Activated CD8-positive, alpha-beta memory T cell treated with anti-CD3 and anti-CD28 coated beads for 4 hours (primary cell): Measurements from ENCODE around the gene HOATZ.

Source experiments
- DNase-seq, 2 donors: peaks; one replicate each; pipeline ENCODE4 v3.0.0-alpha.2; 2020; ENCODE audit warnings: low read depth in 2 of 2

HOATZ gene

DNA sequence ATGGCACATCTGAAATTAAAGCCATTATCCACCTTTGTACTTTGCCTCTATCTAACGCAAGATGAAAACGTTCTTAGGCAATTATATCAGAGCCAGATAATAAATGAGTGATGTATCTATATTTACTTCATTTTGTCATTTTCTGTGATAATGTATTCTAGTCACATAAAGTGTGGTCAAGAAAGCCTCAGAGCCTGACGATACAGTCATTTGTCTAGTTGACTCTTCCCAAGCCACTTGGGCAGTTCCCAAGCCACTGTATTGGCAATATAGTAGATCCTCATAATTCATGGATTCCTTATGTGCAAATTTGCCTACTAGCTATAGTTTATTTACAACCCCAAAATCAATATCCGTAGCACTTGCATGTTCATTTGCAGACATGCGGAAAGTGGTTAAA is 7.8 kb downstream of the HOATZ start:
- no peak for DNase-seq

DNA sequence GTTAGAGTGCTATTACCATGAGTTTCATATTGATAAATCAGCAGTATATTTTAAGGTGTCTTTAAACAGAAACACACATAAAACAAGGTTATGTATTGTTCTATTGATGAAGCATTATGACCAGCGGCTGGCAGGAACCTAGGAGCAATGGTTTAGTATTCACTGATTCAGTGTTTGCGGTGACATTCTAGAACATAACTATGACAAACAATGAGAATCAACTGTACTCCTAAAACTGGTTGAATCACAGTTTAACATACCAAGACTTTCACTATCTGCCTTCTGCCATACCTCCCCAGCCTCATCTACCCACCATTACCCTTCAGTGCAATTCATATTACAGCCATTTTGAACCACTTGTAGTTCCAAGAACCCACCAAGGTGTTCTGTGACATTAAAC is 8.8 kb downstream of the HOATZ start:
- no peak for DNase-seq

DNA sequence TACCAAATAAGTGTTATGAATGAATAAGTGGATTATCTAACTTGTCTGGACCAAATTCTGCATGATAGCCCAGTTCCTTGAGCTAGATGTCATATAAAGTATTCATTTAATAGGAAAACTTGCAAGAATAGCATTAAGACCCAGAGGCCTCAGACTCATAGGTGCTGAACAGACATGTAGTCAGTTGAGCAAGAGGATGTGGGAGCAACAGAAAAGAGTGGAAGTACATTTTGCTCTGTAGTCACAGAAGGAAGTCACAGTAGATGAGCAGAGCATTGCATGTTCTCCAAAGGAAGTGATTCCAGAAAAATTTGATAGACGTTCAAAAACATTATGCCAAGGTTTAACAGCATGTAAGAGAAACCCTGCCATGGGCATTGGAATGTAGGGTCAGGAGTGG is 9.5 kb downstream of the HOATZ start:
- no peak for DNase-seq

DNA sequence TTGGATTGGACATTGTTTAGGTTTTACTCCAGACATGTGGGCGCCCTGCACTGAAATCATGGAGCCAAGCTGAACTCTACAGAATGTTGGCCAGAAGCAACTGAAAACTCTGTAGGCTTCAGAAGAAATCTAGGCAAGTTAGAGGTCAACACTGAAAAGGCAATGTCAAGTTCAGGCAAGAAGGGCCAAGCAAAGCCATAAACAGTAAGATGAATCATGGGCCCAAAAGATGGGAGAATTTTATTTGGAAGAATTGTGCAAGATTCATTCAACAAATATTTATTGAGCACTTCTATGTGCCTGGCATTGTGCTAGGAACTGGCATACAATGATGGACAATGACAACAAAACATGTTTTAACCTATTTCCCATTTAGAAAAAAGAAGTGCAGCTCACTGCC is 10.9 kb downstream of the HOATZ start:
- no peak for DNase-seq

DNA sequence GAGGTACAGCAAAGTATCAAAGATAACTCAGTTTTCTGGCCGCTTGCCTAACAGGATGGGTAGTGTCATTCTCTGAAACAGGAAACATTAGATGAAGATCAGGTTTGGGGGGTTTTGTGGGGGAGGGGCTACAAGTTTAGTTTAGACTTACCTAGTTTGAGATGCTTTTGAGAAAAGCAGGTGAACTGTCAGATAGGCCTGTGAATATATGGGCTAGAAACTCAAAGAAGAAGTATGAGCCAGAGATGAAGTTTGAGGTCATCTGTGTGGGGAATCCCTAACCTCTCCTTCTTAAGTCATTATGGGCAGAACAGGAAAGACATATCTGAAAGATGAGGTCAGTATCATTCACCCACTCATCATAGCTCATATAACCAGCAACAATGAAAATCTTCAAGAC is 11.9 kb downstream of the HOATZ start:
- DNase-seq: no peak

DNA sequence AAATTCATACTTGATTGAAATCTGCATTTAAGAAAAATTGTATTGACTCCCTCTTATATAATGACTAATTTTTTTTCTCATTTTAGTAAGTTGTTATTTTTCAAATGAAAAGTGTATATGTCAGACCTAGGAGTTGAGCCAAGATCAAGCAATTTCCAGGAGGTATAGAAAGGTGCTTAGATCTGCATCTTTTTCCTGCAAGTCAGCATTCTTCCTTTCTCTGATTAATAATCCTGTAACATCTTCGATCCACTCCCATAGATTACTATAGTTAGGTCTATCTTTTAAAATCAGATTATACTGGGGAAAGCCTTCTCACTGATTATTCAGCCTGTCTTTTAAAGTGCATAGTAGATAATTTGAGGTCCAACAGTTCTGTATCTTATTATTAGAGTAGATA is 12.7 kb downstream of the HOATZ start:
- no peak for DNase-seq

DNA sequence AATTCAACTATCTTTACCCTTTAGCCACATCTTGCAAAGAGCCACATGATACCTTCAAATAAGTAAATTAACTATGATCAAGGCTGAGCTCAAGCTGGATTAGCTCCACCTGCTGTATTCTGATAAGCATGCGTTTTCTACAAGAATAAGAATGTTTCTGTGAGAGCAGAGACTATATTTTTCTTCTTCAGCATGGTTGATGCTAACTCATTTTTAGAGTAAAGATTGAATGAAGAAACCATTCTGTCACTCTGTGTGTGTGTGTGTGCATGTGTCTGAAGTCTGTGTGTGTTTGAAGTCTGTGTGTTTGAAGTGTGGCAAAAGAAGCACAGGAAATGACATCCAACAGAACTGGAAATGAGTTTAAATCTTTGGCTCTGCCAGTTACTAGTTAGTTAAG is 14.0 kb downstream of the HOATZ start:
- DNase-seq: no peak

DNA sequence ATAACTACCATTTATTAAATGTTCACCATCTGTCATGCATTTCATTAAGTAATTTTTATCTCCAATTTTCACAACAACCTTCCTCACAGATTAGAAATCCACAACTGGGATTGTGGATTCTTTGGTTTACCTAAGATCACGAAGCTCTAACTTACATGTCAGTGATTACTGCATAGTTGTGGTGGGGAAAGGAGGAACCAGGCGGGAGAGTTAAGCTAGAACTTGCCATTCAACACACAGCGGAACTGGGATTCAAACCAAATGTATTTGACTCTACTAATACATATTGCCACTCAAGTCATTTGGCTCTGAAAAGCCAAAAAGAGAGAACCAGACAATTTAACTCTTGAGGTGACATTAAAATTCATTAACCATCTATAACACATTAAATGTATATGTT is 15.5 kb downstream of the HOATZ start:
- no peak for DNase-seq

DNA sequence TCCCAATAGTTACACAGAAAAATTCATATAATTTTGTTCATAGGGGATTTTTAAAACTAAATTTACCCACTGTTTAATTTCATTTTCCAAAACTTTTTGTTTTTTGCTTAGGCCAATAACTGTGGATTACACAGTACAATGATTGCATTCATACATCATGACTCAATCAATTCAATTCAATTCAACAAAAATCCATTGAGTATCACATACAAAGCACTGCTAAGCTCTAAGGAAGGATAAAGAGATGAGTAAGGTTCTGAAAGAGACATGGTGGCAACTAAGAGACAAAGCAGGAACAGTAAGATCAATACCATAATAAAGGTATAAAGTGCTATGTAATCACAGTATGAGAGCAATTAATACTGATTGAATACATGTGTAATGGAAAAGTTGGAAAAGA is 16.6 kb downstream of the HOATZ start:
- no peak for DNase-seq

DNA sequence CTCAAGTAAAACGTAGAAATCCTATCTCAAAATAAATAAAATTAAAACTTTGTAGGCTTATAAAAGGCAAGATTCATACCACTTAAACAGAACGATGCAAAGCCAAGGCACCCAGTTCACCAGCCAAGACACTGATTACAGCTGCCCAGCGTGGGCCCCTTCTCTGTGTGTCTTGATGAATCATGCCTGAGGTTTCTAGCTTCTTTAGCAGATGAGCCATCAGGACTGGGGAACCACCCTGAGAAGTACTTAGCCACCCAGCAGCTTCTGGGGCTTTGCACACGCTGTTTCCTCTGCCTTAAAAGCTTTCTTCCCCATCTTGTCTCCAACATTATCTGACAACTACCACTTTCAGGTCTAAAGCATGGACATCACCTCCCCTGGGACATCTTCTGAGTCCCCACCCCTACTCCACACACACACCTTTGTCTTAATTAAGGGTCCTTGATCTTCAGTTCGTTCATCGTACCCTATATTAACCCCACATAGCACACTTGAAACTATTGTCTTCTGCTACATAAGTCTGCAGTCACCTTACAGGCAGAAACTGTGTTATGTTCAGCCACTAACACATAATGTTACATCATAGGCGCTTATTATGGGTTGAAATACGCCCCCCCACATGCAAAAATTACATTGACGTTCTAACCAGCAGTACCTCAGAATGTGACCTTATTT is 17.2 kb downstream of the HOATZ start:
- DNase-seq: peak in 1 of 2 donors; percentile 44

DNA sequence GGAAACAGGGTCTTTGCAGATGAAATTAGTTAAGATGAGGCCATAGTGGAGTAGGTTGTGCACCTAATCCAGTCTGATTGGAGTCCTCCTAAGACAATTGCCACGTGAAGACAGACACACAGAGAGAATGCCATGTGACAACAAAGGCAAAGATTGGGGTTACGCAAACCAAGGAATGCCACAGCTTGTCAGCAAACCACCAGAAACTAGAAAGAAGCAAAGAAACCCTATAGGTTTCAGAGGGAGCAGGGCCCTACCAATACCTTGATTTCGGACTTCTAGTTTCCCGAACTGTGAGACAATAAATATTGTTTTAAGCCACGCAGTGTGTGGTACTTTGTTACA is 17.8 kb downstream of the HOATZ start:
- no peak for DNase-seq

DNA sequence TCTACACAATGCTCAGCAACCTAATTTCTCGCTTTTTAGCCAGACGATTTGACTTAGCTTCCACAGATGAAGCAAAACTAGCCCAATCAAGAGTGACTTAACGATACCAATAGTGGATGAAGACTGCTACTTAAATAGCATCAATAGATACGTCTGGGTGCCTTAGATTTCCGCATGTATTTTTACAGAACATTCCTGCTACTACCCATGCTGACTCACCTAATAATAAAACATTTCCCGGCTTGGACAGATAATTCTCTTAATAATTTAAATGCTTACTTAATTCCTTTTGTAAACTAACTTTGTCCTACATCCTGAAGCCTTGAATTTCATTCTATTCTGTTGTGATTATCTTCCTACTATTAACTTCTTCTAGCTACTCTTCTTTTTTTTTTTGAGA is 20.7 kb downstream of the HOATZ start:
- DNase-seq: no peak

DNA sequence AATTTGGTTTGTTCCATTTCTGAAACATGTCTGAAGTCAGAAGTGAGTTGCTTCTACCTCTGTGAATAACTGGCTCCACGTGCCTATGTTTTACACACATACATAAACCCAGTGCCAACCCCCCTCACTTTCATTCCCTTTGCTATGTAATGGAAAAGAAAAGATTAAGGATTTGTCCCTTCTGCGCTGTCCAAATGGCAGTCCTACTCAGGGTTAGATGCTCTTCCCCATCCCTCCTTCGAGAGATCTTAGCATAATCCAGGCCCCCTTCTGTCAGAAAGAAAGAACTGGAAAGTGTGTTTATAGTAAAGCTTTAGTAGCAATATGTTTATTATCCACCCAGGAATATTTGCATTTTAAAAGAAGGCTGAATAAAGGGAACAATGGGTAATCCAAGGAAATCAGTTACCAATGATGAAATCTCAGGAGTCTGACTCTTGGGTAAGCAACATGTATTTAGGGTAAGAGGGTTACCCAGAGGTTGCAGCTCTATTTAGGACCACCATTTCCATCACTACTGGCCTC is 22.8 kb downstream of the HOATZ start:
- no peak for DNase-seq

DNA sequence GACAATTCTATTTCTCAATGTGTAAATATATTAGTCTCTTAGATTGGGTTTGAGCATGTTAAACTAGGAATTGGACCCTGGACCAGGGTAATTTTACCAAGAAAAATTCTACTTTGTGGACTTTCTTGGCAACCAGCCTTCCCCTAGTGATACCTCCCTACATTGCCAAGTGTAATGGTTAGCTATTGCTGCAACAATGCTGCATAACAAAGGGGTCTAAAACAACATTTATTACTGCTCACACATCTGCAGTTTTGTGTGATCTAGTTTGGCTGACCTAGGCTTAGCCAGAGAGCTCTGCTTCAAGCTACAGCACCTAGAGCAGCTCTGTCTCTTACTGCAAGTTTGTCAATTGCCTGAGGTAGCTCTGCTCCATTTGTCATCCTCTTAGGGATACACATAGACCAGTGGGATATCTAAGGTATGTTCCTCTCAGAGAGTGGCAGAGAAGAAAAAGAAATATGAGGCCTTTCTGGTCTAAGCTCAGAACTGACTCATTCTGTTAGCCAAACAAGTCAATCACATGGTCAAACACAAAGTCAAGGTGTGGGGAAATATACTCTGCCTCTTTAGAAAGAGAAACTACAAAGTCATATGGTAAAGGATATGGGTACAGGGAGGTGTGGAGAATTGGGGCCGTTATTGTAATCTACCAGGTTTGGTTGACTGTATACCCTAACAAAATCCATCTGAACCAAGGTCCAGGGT is 24.0 kb downstream of the HOATZ start:
- DNase-seq: no peak

DNA sequence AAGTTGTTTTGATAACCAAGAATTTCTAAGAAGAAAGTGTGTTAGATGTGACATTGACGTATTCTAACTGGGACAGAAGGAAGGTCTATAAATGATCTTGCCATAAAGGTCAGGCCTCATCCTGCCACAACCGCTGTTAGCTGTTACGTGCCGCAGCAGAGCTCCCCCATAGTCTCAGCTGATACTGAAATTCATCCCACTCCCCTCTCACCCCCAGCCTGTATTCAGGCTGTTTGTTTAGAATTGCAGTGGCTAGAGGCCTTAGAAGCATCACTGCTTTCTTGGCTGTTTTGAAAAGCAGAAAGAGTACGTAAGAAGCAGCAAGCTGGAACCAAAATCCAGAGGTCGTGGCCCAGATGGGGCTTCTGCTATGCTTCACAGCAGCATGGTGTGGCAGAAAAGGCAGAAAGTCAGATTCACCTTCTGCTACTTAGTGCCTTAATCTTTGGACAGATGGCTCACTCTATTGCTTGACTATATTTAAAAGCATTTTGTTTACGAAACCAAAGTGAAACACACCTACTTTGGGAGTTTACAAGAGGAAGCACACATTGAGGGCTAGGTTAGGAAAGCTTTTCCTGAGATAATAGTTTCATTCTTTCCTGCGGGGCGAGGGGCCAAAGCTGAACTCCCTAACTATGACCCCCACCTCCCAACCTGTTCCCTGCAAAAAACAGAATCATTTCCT is 25.0 kb downstream of the HOATZ start:
- no peak for DNase-seq

DNA sequence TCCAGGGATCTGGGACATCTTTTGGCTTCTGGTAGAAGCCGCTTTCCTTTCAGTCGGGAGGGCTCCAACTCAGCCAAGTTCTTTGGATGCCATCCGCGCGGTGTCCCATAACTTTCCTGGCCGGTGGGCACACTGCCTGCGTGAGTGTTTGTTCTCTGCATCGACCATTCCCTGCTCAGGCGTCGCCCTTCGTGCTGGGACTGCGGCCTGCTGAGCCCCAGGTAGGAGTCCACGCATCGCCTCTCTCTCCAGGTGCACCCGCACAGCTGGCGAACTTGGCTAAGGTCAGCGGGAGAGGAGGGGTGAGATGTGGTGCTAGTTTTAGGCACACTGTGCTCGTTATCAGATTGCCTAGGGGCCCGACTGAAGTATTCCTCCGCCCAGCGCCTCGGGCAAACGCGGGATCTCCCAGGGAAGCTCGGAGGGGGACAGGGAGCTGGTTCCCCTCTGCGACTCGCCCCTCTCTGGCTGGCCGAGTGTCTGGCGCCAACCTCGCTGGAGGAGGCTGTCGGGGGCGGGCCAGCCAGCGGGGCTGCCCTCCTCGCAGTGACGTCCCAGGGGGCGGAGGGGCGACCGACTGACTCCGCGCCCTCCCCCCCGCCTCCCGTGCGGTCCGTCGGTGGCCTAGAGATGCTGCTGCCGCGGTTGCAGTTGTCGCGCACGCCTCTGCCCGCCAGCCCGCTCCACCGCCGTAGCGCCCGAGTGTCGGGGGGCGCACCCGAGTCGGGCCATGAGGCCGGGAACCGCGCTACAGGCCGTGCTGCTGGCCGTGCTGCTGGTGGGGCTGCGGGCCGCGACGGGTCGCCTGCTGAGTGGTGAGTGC is 25.7 kb downstream of the HOATZ start, which contains the start of gene LAYN:
Gene LAYN, plus strand, starts transcription at position 607 of the 823 bp plus-strand sequence. Its CDS starts 124 bp downstream, at position 731.
- peak in 1 of 2 donors; percentile 17 for DNase-seq

DNA sequence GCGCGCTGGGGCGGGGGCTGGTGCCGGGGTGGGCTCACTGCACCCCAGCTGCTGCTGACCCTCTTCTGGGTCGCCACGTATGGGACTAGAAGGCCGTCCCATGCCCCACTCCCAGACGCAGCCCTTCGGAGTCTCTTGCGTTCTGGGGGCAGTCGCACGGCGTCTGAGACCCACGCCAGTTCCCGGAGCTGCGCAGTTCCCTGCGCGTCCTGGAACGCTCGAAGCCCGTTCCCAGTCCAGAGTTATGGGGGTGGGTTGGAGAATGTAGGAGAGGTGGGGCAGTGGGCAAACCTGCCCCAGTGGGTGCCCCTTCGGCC is 26.3 kb downstream of the HOATZ start:
- DNase-seq: no peak

DNA sequence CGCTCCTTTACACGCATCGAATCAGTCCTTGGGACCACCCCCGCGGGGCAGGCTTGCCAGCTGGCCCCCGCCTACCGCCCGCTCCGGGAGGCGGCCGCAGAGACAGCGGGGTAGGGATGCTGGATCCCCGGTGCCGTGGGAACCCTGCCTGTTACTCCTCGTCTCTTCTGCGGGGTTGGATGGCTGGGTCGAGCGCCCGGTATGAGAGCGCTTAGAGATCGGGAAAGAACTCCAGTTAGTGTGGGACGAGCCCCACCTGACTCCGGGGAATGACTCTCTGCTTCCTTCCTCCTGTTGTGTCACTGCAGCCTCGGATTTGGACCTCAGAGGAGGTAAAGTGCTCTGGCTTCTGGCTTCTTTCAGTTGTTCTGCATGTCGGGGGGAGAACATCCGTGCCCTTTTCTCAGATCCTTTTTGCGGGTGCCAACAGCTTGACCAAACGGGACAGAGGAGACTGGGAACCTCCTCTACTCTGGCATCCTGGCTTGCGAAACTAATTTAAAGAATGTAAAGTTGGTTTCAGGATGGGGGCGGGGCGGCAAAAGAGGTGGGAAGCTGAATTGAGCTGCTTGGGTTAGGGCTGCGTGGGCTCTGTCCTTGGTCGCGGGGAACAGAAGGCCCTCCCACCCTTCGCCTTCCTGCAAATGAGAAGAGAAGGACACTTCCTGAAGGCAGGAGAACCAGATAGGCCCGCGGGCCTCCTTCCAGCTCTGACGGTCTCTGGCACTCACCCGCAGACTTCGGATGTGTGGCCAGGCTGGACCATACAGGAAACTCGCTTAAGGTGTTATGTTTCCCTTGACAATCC is 26.9 kb downstream of the HOATZ start:
- DNase-seq: no peak

DNA sequence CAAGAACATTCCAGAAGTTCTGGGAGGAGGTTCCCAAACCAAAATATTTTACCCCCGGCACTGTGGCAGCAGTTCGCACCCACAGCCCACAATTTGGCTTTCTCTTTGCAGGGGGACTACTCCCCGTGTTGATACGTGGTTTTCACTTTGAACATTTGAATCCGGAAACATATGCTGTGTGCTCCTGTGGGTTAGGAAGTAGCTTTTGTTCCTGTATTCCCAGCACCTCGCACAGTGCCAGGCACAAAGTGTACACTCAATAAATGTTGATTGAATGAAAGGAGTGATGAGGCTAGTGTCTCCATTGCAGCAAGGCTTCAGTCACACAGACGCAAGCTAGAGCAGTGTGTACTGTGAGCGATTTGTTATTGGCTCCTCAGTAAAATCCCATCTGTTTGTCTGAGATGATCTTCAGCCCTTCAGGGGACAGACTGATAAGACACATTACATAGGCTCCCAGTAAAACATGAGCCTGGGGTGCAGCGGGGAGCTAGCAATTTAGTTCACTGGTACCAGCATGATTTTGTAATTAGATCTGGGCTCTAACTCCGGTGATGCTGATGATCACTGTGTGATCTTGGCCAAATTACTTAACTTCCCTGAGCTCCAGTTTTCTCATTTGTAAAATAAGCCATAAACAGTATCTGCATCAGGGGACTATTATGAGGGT is 28.2 kb downstream of the HOATZ start:
- DNase-seq: no peak

DNA sequence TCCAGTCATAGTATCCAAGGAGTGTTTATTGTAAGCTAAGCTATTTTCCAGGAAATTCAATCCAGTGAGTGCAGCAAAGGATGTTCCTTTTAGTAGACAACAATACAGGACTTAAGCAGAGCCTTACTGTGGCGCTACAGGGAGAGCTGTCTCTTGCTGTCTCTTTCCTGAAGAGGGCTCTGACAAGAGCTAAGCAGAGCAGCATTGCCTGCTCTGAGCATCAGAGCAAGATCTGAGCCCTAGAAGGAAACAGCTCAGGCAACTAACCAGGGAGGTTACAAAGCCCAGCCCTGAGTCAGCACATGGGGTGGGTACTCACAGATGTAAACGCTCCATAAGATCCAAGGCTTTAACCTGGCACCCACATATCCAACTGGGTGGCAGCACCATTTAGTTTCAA is 33.9 kb downstream of the HOATZ start:
- no peak for DNase-seq
